Measurements from ENCODE around the gene ABCF2.

DNA sequence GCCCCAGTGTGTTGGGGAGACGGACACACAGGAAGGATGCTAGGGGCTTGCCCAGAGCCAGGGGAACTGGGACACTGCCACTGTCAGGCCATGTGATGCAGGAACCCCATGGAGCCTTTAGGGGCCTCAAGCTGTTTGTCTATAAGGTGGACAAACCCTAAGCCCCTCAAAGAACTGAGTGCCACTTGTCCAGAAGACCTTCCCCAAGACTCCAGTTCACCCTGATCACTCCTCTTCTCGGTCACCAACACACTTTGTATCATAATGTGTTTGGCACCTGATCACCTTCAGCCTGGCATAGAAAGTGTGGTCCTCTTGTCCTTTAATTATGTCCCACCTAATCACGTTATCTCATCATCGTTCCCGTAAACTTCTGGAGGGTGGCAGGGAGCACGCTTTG lies 17.4 kb downstream of the ABCF2 start:
- TF ChIP-seq EZH2phosphoT487 (IDR thresholded peaks at IDR 0.05; ENCODE audit: borderline replicate concordance, low read depth) (no peak), POLR2AphosphoS5 (IDR thresholded peaks at IDR 0.05; ENCODE audit: low read depth, low read length) (no peak), EP300 (IDR thresholded peaks at IDR 0.05; ENCODE audit: borderline replicate concordance in 1 of 2, low read depth in 1 of 2, low read length in 1 of 2) (no peak), JUND (IDR thresholded peaks at IDR 0.05) (no peak), GABPA (IDR thresholded peaks at IDR 0.05; ENCODE audit: low read depth) (no peak), NFIC (IDR thresholded peaks at IDR 0.05; ENCODE audit: borderline replicate concordance) (no peak), SMC3 (IDR thresholded peaks at IDR 0.05; ENCODE audit: low read depth, low read length) (no peak), TAF1 (IDR thresholded peaks at IDR 0.05; ENCODE audit: borderline replicate concordance, low read depth, low read length) (no peak)
- TF ChIP-seq, protein P1, sequence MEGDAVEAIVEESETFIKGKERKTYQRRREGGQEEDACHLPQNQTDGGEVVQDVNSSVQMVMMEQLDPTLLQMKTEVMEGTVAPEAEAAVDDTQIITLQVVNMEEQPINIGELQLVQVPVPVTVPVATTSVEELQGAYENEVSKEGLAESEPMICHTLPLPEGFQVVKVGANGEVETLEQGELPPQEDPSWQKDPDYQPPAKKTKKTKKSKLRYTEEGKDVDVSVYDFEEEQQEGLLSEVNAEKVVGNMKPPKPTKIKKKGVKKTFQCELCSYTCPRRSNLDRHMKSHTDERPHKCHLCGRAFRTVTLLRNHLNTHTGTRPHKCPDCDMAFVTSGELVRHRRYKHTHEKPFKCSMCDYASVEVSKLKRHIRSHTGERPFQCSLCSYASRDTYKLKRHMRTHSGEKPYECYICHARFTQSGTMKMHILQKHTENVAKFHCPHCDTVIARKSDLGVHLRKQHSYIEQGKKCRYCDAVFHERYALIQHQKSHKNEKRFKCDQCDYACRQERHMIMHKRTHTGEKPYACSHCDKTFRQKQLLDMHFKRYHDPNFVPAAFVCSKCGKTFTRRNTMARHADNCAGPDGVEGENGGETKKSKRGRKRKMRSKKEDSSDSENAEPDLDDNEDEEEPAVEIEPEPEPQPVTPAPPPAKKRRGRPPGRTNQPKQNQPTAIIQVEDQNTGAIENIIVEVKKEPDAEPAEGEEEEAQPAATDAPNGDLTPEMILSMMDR (IDR thresholded peaks at IDR 0.05) = no peak
- TF ChIP-seq, protein P2, sequence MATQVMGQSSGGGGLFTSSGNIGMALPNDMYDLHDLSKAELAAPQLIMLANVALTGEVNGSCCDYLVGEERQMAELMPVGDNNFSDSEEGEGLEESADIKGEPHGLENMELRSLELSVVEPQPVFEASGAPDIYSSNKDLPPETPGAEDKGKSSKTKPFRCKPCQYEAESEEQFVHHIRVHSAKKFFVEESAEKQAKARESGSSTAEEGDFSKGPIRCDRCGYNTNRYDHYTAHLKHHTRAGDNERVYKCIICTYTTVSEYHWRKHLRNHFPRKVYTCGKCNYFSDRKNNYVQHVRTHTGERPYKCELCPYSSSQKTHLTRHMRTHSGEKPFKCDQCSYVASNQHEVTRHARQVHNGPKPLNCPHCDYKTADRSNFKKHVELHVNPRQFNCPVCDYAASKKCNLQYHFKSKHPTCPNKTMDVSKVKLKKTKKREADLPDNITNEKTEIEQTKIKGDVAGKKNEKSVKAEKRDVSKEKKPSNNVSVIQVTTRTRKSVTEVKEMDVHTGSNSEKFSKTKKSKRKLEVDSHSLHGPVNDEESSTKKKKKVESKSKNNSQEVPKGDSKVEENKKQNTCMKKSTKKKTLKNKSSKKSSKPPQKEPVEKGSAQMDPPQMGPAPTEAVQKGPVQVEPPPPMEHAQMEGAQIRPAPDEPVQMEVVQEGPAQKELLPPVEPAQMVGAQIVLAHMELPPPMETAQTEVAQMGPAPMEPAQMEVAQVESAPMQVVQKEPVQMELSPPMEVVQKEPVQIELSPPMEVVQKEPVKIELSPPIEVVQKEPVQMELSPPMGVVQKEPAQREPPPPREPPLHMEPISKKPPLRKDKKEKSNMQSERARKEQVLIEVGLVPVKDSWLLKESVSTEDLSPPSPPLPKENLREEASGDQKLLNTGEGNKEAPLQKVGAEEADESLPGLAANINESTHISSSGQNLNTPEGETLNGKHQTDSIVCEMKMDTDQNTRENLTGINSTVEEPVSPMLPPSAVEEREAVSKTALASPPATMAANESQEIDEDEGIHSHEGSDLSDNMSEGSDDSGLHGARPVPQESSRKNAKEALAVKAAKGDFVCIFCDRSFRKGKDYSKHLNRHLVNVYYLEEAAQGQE (IDR thresholded peaks at IDR 0.05; ENCODE audit: low read depth, low read length) = no peak
- TF ChIP-seq, protein P3, sequence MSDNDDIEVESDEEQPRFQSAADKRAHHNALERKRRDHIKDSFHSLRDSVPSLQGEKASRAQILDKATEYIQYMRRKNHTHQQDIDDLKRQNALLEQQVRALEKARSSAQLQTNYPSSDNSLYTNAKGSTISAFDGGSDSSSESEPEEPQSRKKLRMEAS (IDR thresholded peaks at IDR 0.05; ENCODE audit: low read depth) = no peak
- TF ChIP-seq, protein P4, sequence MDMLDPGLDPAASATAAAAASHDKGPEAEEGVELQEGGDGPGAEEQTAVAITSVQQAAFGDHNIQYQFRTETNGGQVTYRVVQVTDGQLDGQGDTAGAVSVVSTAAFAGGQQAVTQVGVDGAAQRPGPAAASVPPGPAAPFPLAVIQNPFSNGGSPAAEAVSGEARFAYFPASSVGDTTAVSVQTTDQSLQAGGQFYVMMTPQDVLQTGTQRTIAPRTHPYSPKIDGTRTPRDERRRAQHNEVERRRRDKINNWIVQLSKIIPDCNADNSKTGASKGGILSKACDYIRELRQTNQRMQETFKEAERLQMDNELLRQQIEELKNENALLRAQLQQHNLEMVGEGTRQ (IDR thresholded peaks at IDR 0.05; ENCODE audit: borderline replicate concordance, low read depth, low read length) = no peak
- TF ChIP-seq, protein P5, sequence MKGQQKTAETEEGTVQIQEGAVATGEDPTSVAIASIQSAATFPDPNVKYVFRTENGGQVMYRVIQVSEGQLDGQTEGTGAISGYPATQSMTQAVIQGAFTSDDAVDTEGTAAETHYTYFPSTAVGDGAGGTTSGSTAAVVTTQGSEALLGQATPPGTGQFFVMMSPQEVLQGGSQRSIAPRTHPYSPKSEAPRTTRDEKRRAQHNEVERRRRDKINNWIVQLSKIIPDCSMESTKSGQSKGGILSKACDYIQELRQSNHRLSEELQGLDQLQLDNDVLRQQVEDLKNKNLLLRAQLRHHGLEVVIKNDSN (IDR thresholded peaks at IDR 0.05; ENCODE audit: borderline replicate concordance, low read depth) = no peak

Measured in SK-N-SH (cell line).